GM23338 (cell line): Measurements from ENCODE around the gene BIRC6. TPM values are rescaled to one million over a fixed set of nuclear protein-coding genes. Genes with fewer than 3 reads are reported as not detected.
"Not testable (repeated sequence)": the region's sequence is repeated elsewhere in the genome, so short reads cannot be mapped to it uniquely, and the experiment has no call there.

Experiments used
- ATAC-seq: fragments of 200-7000 bp; cut with Tn5 transposase; 3 replicates; pipeline ENCODE4 v1.9.1; 2020
- DNase-seq: peaks from one replicate; pipeline ENCODE4 v3.0.0-alpha.2; 2015; ENCODE audit warnings: low spot score
- H2AFZ ChIP-seq: fragments of 200-600 bp; sonication (generic); 2 replicates; pipeline ENCODE4 v1.8.0; 2016; ENCODE audit warnings: antibody characterized with exemption, mild to moderate bottlenecking, moderate library complexity
- H3F3A ChIP-seq: fragments of 200-600 bp; sonication (generic); replicated peaks from 2 replicates; pipeline ENCODE4 v1.8.0; 2017; ENCODE audit warnings: antibody characterized with exemption, mixed run types, low read depth
- H3K27ac ChIP-seq: fragments of 200-600 bp; sonication (generic); 2 replicates; pipeline ENCODE4 v1.6.1; 2016; ENCODE audit warnings: low read depth
- H3K27me3 ChIP-seq: fragments of 200-600 bp; sonication (generic); 2 replicates; pipeline ENCODE4 v1.8.0; 2016; ENCODE audit warnings: mild to moderate bottlenecking, mixed run types, moderate library complexity; ENCODE audit not compliant: insufficient read depth
- H3K36me3 ChIP-seq: fragments of 200-600 bp; sonication (generic); 2 replicates; pipeline ENCODE4 v1.8.0; 2016; ENCODE audit warnings: mild to moderate bottlenecking; ENCODE audit not compliant: insufficient read depth
- H3K4me1 ChIP-seq: fragments of 200-600 bp; sonication (generic); 2 replicates; pipeline ENCODE4 v1.8.0; 2016; ENCODE audit warnings: mild to moderate bottlenecking, moderate library complexity; ENCODE audit not compliant: insufficient read depth
- H3K4me2 ChIP-seq: fragments of 200-600 bp; sonication (generic); 2 replicates; pipeline ENCODE4 v1.7.1; 2017; ENCODE audit warnings: mixed run types
- H3K4me3 ChIP-seq: fragments of 200-600 bp; sonication (generic); 2 replicates; pipeline ENCODE4 v1.6.1; 2016; ENCODE audit warnings: mixed run types
- H3K79me2 ChIP-seq: fragments of 200-600 bp; sonication (generic); replicated peaks from 2 replicates; pipeline ENCODE4 v1.8.0; 2017; ENCODE audit warnings: mild to moderate bottlenecking; ENCODE audit not compliant: insufficient read depth
- H3K9me2 ChIP-seq: fragments of 200-600 bp; sonication (generic); 2 replicates; pipeline ENCODE4 v1.8.0; 2017; ENCODE audit not compliant: insufficient read depth
- H4K20me1 ChIP-seq: fragments of 200-600 bp; sonication (generic); replicated peaks from 2 replicates; pipeline ENCODE4 v1.8.0; 2017; ENCODE audit warnings: mild to moderate bottlenecking; ENCODE audit not compliant: insufficient read depth
- H3K27ac Mint-ChIP-seq: 2 replicates; pipeline ENCODE4 v1.8.0; 2020; ENCODE audit warnings: inconsistent platforms, mild to moderate bottlenecking, moderate library complexity, mixed read lengths
- H3K27me3 Mint-ChIP-seq: 3 replicates; pipeline ENCODE4 v1.8.0; 2022; ENCODE audit warnings: low read depth, mild to moderate bottlenecking, moderate library complexity, mixed read lengths, inconsistent platforms; ENCODE audit not compliant: insufficient read depth, poor library complexity
- H3K36me3 Mint-ChIP-seq: 3 replicates; pipeline ENCODE4 v1.8.0; 2021; ENCODE audit warnings: low read depth, mild to moderate bottlenecking, inconsistent platforms, moderate library complexity, mixed read lengths
- H3K4me1 Mint-ChIP-seq: 3 replicates; pipeline ENCODE4 v1.8.0; 2020; ENCODE audit warnings: mild to moderate bottlenecking, inconsistent platforms, mixed read lengths
- H3K4me3 Mint-ChIP-seq: 3 replicates; pipeline ENCODE4 v1.8.0; 2021; ENCODE audit warnings: moderate library complexity, mild to moderate bottlenecking, inconsistent platforms, mixed read lengths
- H3K9me3 Mint-ChIP-seq: 3 replicates; pipeline ENCODE4 v1.8.0; 2020; ENCODE audit warnings: moderate library complexity, mild to moderate bottlenecking, inconsistent platforms, mixed read lengths
- EZH2 ChIP-seq: fragments of 200-600 bp; sonication (generic); IDR thresholded peaks from one replicate; pipeline ENCODE4 v1.8.0; 2017; ENCODE audit warnings: antibody characterized with exemption, mild to moderate bottlenecking, low read depth; ENCODE audit not compliant: unreplicated experiment
- EZH2phosphoT487 ChIP-seq: fragments of 200-600 bp; sonication (generic); IDR thresholded peaks from one replicate; pipeline ENCODE4 v1.8.1; 2018; ENCODE audit warnings: antibody characterized with exemption; ENCODE audit not compliant: unreplicated experiment
- POLR2AphosphoS5 ChIP-seq: IDR thresholded peaks from 2 replicates; pipeline ENCODE4 v1.6.1; 2016; ENCODE audit warnings: antibody characterized with exemption, low read depth
- ZNF114 ChIP-seq: fragments of 250-450 bp; sonication (Bioruptor Pico); IDR thresholded peaks from 2 replicates; pipeline ENCODE4 v1.5.0; 2020; ENCODE audit warnings: mild to moderate bottlenecking, moderate library complexity
- ZNF331 ChIP-seq: fragments of 250-450 bp; sonication (Bioruptor Pico); IDR thresholded peaks from 2 replicates; pipeline ENCODE4 v1.5.0; 2020; ENCODE audit warnings: low read depth, mild to moderate bottlenecking, moderate library complexity
- polyA plus RNA-seq: library from polyadenylated mRNA; unstranded; fragments of >200 nt; fragmentation: Nextera tagmentation; extraction: Ambion mirVana; gene quantifications from 2 replicates; pipeline ENCODE4 v1.2.1, GENCODE V29; 2016
- total RNA-seq: library from RNA; depleted of rRNA; stranded (reverse); fragments of >200 nt; shearing (Covaris generic); gene quantifications from 2 replicates; pipeline ENCODE4 v1.2.3, GENCODE V29; 2014
- TF ChIP-seq, protein P1 (sequence below): fragments of 250-450 bp; sonication (Bioruptor Pico); IDR thresholded peaks from 2 replicates; pipeline ENCODE4 v1.5.0; 2020; ENCODE audit warnings: mild to moderate bottlenecking, moderate library complexity

BIRC6 gene
- total and polyA plus RNA-seq, 2 experiments from 2014 or later: 85.8 to 131 TPM

- TF ChIP-seq, protein P1, sequence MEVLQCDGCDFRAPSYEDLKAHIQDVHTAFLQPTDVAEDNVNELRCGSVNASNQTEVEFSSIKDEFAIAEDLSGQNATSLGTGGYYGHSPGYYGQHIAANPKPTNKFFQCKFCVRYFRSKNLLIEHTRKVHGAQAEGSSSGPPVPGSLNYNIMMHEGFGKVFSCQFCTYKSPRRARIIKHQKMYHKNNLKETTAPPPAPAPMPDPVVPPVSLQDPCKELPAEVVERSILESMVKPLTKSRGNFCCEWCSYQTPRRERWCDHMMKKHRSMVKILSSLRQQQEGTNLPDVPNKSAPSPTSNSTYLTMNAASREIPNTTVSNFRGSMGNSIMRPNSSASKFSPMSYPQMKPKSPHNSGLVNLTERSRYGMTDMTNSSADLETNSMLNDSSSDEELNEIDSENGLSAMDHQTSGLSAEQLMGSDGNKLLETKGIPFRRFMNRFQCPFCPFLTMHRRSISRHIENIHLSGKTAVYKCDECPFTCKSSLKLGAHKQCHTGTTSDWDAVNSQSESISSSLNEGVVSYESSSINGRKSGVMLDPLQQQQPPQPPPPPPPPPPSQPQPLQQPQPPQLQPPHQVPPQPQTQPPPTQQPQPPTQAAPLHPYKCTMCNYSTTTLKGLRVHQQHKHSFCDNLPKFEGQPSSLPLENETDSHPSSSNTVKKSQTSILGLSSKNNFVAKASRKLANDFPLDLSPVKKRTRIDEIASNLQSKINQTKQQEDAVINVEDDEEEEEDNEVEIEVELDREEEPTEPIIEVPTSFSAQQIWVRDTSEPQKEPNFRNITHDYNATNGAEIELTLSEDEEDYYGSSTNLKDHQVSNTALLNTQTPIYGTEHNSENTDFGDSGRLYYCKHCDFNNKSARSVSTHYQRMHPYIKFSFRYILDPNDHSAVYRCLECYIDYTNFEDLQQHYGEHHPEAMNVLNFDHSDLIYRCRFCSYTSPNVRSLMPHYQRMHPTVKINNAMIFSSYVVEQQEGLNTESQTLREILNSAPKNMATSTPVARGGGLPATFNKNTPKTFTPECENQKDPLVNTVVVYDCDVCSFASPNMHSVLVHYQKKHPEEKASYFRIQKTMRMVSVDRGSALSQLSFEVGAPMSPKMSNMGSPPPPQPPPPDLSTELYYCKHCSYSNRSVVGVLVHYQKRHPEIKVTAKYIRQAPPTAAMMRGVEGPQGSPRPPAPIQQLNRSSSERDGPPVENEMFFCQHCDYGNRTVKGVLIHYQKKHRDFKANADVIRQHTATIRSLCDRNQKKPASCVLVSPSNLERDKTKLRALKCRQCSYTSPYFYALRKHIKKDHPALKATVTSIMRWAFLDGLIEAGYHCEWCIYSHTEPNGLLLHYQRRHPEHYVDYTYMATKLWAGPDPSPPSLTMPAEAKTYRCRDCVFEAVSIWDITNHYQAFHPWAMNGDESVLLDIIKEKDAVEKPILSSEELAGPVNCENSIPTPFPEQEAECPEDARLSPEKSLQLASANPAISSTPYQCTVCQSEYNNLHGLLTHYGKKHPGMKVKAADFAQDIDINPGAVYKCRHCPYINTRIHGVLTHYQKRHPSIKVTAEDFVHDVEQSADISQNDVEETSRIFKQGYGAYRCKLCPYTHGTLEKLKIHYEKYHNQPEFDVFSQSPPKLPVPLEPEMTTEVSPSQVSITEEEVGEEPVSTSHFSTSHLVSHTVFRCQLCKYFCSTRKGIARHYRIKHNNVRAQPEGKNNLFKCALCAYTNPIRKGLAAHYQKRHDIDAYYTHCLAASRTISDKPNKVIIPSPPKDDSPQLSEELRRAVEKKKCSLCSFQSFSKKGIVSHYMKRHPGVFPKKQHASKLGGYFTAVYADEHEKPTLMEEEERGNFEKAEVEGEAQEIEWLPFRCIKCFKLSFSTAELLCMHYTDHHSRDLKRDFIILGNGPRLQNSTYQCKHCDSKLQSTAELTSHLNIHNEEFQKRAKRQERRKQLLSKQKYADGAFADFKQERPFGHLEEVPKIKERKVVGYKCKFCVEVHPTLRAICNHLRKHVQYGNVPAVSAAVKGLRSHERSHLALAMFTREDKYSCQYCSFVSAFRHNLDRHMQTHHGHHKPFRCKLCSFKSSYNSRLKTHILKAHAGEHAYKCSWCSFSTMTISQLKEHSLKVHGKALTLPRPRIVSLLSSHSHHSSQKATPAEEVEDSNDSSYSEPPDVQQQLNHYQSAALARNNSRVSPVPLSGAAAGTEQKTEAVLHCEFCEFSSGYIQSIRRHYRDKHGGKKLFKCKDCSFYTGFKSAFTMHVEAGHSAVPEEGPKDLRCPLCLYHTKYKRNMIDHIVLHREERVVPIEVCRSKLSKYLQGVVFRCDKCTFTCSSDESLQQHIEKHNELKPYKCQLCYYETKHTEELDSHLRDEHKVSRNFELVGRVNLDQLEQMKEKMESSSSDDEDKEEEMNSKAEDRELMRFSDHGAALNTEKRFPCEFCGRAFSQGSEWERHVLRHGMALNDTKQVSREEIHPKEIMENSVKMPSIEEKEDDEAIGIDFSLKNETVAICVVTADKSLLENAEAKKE: no peak
- TF ChIP-seq EZH2phosphoT487 (no peak), POLR2AphosphoS5 (no peak), ZNF331 (CRISPR knock-in tag) (no peak), EZH2 (no peak), ZNF114 (CRISPR knock-in tag) (no peak)
Measured at GRCh38 chr2:32314886-32315285, 41.9 kb upstream of the BIRC6 start (continued).

- not testable (repeated sequence) for H3K4me3 ChIP-seq, H3K79me2 ChIP-seq, H3K9me3 Mint-ChIP-seq, H3K4me1 Mint-ChIP-seq, H3F3A ChIP-seq, H3K27ac Mint-ChIP-seq, H2AFZ ChIP-seq, H4K20me1 ChIP-seq, H3K36me3 Mint-ChIP-seq, H3K27me3 ChIP-seq, H3K27ac ChIP-seq, H3K36me3 ChIP-seq, H3K9me2 ChIP-seq, DNase-seq, H3K27me3 Mint-ChIP-seq, H3K4me3 Mint-ChIP-seq, H3K4me2 ChIP-seq, ATAC-seq, H3K4me1 ChIP-seq
Measured at GRCh38 chr2:32328679-32329078, 28.1 kb upstream of the BIRC6 start.

DNA sequence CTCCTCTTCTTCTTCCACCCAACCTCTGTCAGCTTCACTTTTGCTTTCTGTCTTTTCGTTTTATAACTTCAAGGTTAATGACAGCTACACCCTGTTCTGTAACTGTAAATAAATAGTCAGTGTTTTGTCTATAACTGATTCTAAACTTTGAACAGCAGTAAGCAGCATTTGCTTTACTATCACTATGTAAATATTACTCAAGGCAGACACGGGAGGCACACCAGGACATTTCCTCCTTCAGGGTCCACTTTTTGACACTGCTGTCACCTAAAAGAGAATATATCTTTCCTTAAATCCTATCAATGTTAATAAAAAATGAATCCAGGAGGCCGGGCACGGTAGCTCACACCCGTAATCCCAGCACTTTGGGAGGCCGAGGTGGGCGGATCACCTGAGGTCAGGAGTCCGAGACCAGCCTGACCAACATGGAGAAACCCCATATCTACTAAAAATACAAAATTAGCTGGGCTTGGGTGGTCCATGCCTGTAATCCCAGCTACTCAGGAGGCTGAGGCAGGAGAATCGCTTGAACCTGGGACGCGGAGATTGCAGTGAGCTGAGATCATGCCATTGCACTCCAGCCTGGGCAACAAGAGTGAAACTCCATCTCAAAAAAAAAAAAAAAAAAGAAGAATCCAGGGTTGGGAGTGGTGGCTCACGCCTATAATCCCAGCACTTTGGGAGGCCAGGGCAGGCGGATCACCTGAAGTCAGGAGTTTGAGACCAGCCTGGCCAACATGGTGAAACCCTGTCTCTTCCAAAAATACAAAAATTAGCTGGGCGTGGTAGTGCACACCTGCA lies 27.4 kb upstream of the BIRC6 start:
- H3K4me3 Mint-ChIP-seq, H3K4me1 ChIP-seq, H3K79me2 ChIP-seq, H3K36me3 ChIP-seq, H3K9me3 Mint-ChIP-seq, H3K4me3 ChIP-seq, H3K9me2 ChIP-seq, DNase-seq, H3K27me3 Mint-ChIP-seq, H3K4me2 ChIP-seq, H3K36me3 Mint-ChIP-seq, H3K27ac ChIP-seq, H3K4me1 Mint-ChIP-seq, H3K27ac Mint-ChIP-seq, ATAC-seq, H3F3A ChIP-seq, H2AFZ ChIP-seq, H3K27me3 ChIP-seq, H4K20me1 ChIP-seq: not testable (repeated sequence)
